ENCODE results near the gene IL17B. TPM values are rescaled to one million over a fixed set of nuclear protein-coding genes. Genes with fewer than 3 reads are reported as not detected.

IL17B gene
- polyA plus RNA-seq, 1 donor (not counting 4 experiments of a cell fraction or from before 2014, with no cell fraction given): not detected

GRCh38 chr5:149407323-149408251 is 28.5 kb upstream of the IL17B start:
- no peak overlapping the region for H3K4me2 ChIP-seq (ENCODE audit: control insufficient read depth, extremely low read depth, insufficient read depth, low read depth, low read length)
- no peak overlapping the region for H3K9ac ChIP-seq (ENCODE audit: control insufficient read depth, extremely low read depth, insufficient read depth, low read length)
- no peaks in the 10 kb centered on the region for H3K9me3 ChIP-seq (ENCODE audit: control insufficient read depth, low read depth, low read length)
- H3K36me3 ChIP-seq (ENCODE audit: control insufficient read depth in 2 of 2, extremely low read depth in 1 of 2, insufficient read depth in 2 of 2, low read length in 2 of 2): no peaks in the 10 kb centered on the region
- no peaks in the 10 kb centered on the region for H3K9me1 ChIP-seq (ENCODE audit: control insufficient read depth, extremely low read depth, insufficient read depth, low read length)
- DNase-seq (ENCODE audit: low read depth, low spot score) (no peak), FAIRE-seq (no peak)
- no peaks in the 10 kb centered on the region for H3K4me1 ChIP-seq (ENCODE audit: control insufficient read depth, extremely low read depth, insufficient read depth, low read length)
- no peaks in the 10 kb centered on the region for H4K20me1 ChIP-seq (ENCODE audit: control insufficient read depth, extremely low read depth, insufficient read depth, low read length)
- H3K27me3 ChIP-seq (ENCODE audit: control insufficient read depth, extremely low read depth, insufficient read depth, low read length): peaks cover 2% of the 10 kb centered on the region
- no peak for TF ChIP-seq CTCF (optimal IDR thresholded peaks at IDR 0.05 in 1 of 3, IDR thresholded peaks at IDR 0.05 in 1 of 3, conservative IDR thresholded peaks at IDR 0.05 in 1 of 3; ENCODE audit: extremely low read depth in 1 of 3, insufficient read depth in 2 of 3, low read length in 3 of 3)
- no peak for TF ChIP-seq EZH2 (IDR thresholded peaks at IDR 0.05; ENCODE audit: low read length)
- H3K4me3 ChIP-seq (ENCODE audit: control insufficient read depth in 2 of 3, extremely low read depth in 1 of 3, insufficient read depth in 2 of 3, low read depth in 1 of 3, low read length in 3 of 3): no peak overlapping the region
- no peaks in the 10 kb centered on the region for H3K79me2 ChIP-seq (ENCODE audit: control insufficient read depth, insufficient read depth, low read length)
- no peak overlapping the region for H3K27ac ChIP-seq (ENCODE audit: control insufficient read depth, insufficient read depth, low read length)
- dilution Hi-C loops (cut with MboI; ENCODE audit: extremely low pct_ligation_motif_present, low sequenced_read_pairs): no loop called here
- no peak overlapping the region for H2AFZ ChIP-seq (ENCODE audit: control insufficient read depth, low read length)

GRCh38 chr5:149406979-149407306 is 27.9 kb upstream of the IL17B start:
- Histone ChIP-seq H3K79me2 (ENCODE audit: control insufficient read depth, insufficient read depth, low read length) (no peaks in the 10 kb centered on the region), H3K27ac (ENCODE audit: control insufficient read depth, insufficient read depth, low read length) (no peak overlapping the region), H4K20me1 (ENCODE audit: control insufficient read depth, extremely low read depth, insufficient read depth, low read length) (no peaks in the 10 kb centered on the region), H2AFZ (ENCODE audit: control insufficient read depth, low read length) (no peak overlapping the region), H3K9me1 (ENCODE audit: control insufficient read depth, extremely low read depth, insufficient read depth, low read length) (no peaks in the 10 kb centered on the region), H3K9ac (ENCODE audit: control insufficient read depth, extremely low read depth, insufficient read depth, low read length) (no peak overlapping the region), H3K27me3 (ENCODE audit: control insufficient read depth, extremely low read depth, insufficient read depth, low read length) (peaks cover 2% of the 10 kb centered on the region), H3K4me2 (ENCODE audit: control insufficient read depth, extremely low read depth, insufficient read depth, low read depth, low read length) (no peak overlapping the region), H3K9me3 (ENCODE audit: control insufficient read depth, low read depth, low read length) (no peaks in the 10 kb centered on the region), H3K4me3 (ENCODE audit: control insufficient read depth in 2 of 3, extremely low read depth in 1 of 3, insufficient read depth in 2 of 3, low read depth in 1 of 3, low read length in 3 of 3) (no peak overlapping the region), H3K4me1 (ENCODE audit: control insufficient read depth, extremely low read depth, insufficient read depth, low read length) (no peaks in the 10 kb centered on the region), H3K36me3 (ENCODE audit: control insufficient read depth in 2 of 2, extremely low read depth in 1 of 2, insufficient read depth in 2 of 2, low read length in 2 of 2) (no peaks in the 10 kb centered on the region)
- FAIRE-seq (no peak), DNase-seq (ENCODE audit: low read depth, low spot score) (no peak)
- TF ChIP-seq EZH2 (IDR thresholded peaks at IDR 0.05; ENCODE audit: low read length): no peak
- TF ChIP-seq CTCF (optimal IDR thresholded peaks at IDR 0.05 in 1 of 3, IDR thresholded peaks at IDR 0.05 in 1 of 3, conservative IDR thresholded peaks at IDR 0.05 in 1 of 3; ENCODE audit: extremely low read depth in 1 of 3, insufficient read depth in 2 of 3, low read length in 3 of 3): no peak
- dilution Hi-C loops (cut with MboI; ENCODE audit: extremely low pct_ligation_motif_present, low sequenced_read_pairs): no loop called here

All from keratinocyte (primary cell).